WI38 (cell line): ENCODE results near the gene SMYD3.

Experiments
- H3K4me3 ChIP-seq: 2 replicates; pipeline ENCODE4 v1.5.1; 2011; ENCODE audit warnings: low read depth, mild to moderate bottlenecking, control low read depth, low read length
- TF ChIP-seq, protein P1 (sequence below): IDR thresholded peaks from 2 replicates; pipeline ENCODE4 v1.5.1; 2012; ENCODE audit warnings: low read depth, mild to moderate bottlenecking, control low read depth, low read length

SMYD3 gene

DNA sequence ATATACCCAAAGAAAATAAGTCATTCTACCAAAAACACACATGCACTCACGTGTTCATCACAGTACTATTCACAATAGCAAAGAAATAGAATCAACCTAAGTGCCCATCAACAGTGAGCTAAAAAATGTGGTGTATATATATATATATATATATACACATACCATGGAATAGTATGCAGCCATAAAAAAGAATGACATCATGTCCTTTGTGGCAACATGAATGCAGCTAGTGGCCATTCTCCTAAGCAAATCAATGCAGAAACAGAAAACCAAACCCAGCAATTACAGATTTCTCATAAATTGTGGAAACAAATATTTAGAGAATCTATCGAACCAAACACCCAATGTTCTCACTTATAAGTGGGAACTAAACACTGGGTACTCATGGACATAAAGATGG, 585.7 kb downstream of the SMYD3 start:
- no peak overlapping the region for H3K4me3 ChIP-seq
- TF ChIP-seq, protein P1, sequence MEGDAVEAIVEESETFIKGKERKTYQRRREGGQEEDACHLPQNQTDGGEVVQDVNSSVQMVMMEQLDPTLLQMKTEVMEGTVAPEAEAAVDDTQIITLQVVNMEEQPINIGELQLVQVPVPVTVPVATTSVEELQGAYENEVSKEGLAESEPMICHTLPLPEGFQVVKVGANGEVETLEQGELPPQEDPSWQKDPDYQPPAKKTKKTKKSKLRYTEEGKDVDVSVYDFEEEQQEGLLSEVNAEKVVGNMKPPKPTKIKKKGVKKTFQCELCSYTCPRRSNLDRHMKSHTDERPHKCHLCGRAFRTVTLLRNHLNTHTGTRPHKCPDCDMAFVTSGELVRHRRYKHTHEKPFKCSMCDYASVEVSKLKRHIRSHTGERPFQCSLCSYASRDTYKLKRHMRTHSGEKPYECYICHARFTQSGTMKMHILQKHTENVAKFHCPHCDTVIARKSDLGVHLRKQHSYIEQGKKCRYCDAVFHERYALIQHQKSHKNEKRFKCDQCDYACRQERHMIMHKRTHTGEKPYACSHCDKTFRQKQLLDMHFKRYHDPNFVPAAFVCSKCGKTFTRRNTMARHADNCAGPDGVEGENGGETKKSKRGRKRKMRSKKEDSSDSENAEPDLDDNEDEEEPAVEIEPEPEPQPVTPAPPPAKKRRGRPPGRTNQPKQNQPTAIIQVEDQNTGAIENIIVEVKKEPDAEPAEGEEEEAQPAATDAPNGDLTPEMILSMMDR = no peak

DNA sequence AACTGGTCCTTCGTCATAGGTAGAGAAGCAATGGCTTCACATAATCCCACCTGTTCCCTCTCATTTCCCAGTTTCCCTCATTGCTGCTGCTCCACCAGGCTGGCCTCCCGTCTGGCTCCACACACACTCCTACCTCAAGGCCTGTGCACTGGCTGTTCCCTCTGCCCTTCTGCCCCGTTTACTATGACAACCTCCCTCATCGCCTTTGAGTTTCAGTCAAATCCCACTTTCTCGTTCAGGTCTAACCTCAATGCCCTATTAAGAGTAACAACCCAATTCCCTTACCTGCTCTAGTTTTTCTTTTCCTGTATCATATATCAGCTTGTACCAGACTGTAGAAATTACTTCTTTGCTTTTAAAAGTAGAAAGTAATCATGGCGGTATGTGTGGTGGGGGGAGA, 589.7 kb downstream of the SMYD3 start:
- TF ChIP-seq, protein P1 = no peak
- H3K4me3 ChIP-seq = no peak overlapping the region

DNA sequence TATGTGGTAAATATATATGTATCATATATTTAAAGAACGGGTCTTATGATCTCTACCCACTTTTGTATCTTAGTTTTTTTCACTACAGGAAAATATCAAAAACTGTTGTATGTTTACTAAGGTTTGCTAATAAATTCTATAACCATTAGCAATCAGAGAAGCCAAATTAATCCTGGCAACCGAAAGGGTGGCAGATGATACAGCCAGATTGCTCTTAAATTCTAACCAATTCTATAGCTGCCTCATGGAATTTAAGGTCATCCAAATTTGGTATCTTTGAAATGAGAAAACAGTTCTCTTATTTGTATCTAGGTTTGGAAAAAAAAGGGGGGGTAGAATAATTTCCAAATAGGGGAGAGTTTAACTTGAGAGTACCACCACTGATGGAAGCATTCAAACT, 591.2 kb downstream of the SMYD3 start:
- TF ChIP-seq, protein P1 = no peak
- H3K4me3 ChIP-seq = no peak overlapping the region

- TF ChIP-seq, protein P1 = no peak
- H3K4me3 ChIP-seq = no peak overlapping the region
Observed at GRCh38 chr1:245915406-245915805, 591.7 kb downstream of the SMYD3 start.

DNA sequence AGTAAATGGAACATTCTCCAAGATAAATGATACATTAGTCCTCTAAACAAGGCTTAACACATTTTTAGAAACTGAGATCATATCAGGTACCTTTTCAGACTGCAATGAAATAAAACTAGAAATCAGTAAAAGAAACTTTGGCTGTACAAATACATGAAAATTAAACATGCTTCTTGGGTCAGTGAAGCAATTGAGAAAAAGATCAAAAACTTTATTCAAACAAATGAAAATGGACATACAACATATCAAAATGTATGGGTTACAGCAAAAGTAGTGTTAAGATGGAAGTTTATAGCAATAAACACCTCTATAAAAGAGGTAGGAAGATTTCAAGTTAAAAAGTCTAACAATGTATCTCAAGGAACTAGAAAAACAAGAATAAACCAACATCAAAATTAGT, 598.5 kb downstream of the SMYD3 start:
- H3K4me3 ChIP-seq = no peak overlapping the region
- TF ChIP-seq, protein P1 = no peak

DNA sequence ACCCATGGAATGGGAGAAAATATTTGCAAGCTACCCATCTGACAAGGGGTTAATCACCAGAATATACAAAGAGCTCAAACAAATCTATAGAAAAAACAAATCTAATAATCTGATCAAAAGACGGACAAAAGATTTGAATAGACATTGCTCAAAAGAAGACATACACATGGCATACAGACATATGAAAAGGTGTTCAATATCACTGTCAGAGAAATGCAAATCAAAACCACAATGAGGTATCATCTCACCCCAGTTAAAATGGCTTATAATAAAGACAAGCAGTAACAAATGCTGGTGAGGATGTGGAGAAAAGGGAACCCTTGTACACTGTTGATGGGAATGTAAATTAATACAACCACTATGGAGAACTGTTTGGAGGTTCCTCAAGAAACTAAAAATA, 600.9 kb downstream of the SMYD3 start:
- H3K4me3 ChIP-seq = no peak overlapping the region
- TF ChIP-seq, protein P1 = no peak

DNA sequence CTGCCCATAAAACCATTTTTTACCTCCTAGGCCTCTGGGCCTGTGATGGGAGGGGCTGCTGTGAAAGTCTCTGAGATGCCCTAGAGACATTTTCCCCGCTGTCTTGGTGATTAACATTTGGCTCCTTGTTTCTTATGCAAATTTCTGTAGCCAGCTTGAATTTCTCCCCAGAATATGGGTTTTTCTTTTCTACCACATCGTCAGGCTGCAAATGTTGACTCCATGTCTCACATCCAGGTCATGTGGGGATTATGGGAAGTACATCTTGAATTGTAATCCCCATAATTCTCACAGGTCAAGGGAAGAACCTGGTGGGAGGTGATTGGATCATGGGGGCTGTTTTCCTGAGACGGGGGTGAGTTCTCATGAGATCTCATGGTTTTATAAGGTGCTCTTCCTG, 603.2 kb downstream of the SMYD3 start:
- TF ChIP-seq, protein P1 = no peak
- no peak overlapping the region for H3K4me3 ChIP-seq
